ENCODE results near the gene FKRP. TPM values are rescaled to one million over a fixed set of nuclear protein-coding genes. Genes with fewer than 3 reads are reported as not detected.
A peak's percentile ranks its signal among the peaks of the same experiment; 100 is the strongest.

The FKRP gene
- total and polyA plus RNA-seq, 2 of the 13 experiments (the other 11 are each of a cell fraction or from before 2014, with no cell fraction given): 7.3 to 9.8 TPM

- TF ChIP-seq ZBTB46 (CRISPR knock-in tag; IDR thresholded peaks at IDR 0.05; ENCODE audit: borderline replicate concordance): no peak
- no peak for TF ChIP-seq RORA (CRISPR knock-in tag; IDR thresholded peaks at IDR 0.05)
- TF ChIP-seq NBN (conservative IDR thresholded peaks at IDR 0.05): no peak
- TF ChIP-seq TARDBP (CRISPR knock-in tag; IDR thresholded peaks at IDR 0.05): no peak
- no peak for TF ChIP-seq MAZ (IDR thresholded peaks at IDR 0.05; ENCODE audit: borderline replicate concordance, low read depth, low read length)
- peak; percentile 69; the same call in 1 of the 2 replicates for TF ChIP-seq MAZ (CRISPR knock-in tag; IDR thresholded peaks at IDR 0.05; ENCODE audit: low read depth)
- TF ChIP-seq ZNF691 (CRISPR knock-in tag; IDR thresholded peaks at IDR 0.05; ENCODE audit: borderline replicate concordance, low read depth): 0 out of 2 replicates have a peak, but pooled peaks have one; percentile 65
- TF ChIP-seq ZBTB7B (CRISPR knock-in tag; IDR thresholded peaks at IDR 0.05): no peak
- TF ChIP-seq FOSL1 (CRISPR knock-in tag; IDR thresholded peaks at IDR 0.05; ENCODE audit: borderline replicate concordance): no peak
- TF ChIP-seq ZNF7 (CRISPR knock-in tag; IDR thresholded peaks at IDR 0.05): no peak
- TF ChIP-seq GPN1 (CRISPR knock-in tag; IDR thresholded peaks at IDR 0.05; ENCODE audit: borderline replicate concordance): no peak
- TF ChIP-seq ZNF446 (CRISPR knock-in tag; IDR thresholded peaks at IDR 0.05): no peak
- TF ChIP-seq MAX (IDR thresholded peaks at IDR 0.05): no peak; the same call in none of the 2 replicates
- no peak for TF ChIP-seq E2F5 (CRISPR knock-in tag; conservative IDR thresholded peaks at IDR 0.05)
- peak; percentile 11; the same call in 1 of the 2 replicates for TF ChIP-seq ZNF350 (CRISPR knock-in tag; IDR thresholded peaks at IDR 0.05; ENCODE audit: borderline replicate concordance, low read depth)
- no peak for TF ChIP-seq ZNF484 (CRISPR knock-in tag; IDR thresholded peaks at IDR 0.05; ENCODE audit: borderline replicate concordance, low read depth)
- TF ChIP-seq MIER2 (CRISPR knock-in tag; IDR thresholded peaks at IDR 0.05): no peak
- TF ChIP-seq ZNF460 (CRISPR knock-in tag; IDR thresholded peaks at IDR 0.05; ENCODE audit: borderline replicate concordance): no peak
- TF ChIP-seq UBTF (CRISPR knock-in tag; IDR thresholded peaks at IDR 0.05): peak; percentile 17; the same call in 1 of the 2 replicates
- no peak for TF ChIP-seq ARNT (IDR thresholded peaks at IDR 0.05)
- no peak for TF ChIP-seq EED (CRISPR knock-in tag; IDR thresholded peaks at IDR 0.05)
- no peak for TF ChIP-seq ATF2 (CRISPR knock-in tag; IDR thresholded peaks at IDR 0.05)
Measured at GRCh38 chr19:46785054-46785979, 39.5 kb downstream of the FKRP start (continued).
